ENCODE data around the gene IQCK.

IQCK gene

DNA sequence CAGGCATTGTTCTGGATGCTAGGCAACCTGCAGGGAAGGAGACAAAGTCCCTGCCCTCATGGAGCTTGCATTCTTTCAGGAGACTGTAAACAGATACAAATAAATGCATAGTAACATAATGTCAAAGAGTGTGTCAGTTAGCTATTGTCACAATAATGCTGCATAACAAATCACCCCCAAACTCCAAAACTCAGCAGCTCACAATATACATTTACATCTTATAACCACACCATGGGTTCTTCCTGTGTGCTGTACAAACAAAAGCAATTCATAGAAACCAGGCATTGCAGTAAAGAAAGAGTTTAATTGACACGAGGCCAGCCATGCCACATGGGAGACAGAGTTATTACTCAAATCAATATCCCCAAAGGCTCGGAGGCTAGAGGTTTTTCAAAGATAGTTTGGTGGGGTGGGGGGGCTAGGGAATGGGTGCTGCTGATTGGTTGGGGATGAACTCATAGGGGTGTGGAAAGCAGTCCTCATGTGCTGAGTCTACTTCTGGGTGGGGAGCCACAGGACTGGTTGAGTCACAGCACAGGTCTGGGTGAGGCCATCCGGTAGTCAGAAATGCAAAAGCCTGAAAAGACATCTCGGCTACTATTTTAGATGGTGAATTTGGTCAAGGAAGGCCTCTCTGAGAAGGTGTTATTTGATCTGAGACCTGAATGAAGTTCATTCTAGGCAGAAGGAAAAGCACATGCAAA, 87.5 kb downstream of the IQCK start:
- no peak for DNase-seq

DNA sequence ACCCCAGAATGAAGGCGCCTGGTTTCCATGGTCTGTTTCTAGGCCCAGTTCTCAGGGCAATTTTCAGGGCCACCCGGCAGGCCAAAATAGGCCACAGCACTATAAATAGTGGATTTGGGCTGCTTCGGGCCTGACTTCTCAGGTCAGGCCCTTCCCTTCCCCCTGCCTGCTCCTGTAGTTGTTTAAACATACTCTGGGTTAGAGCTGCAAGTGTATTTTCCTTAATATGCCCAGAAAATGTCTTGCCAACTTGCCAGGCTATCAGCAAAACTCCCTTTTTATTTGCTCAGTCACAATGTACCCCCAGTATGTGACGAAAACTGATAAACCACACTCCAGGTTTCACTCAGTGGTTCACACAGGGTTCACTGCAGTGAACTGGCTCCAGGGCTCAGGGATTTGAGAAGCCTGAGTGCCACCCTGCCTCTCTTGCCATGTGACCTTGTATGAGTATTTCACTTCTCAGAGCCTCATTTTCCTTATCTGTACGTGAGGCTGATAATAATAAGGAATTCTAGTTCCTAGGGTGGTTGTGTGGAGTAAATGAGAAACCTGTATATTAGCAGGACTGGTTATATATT, 90.1 kb downstream of the IQCK start:
- no peak for DNase-seq

DNA sequence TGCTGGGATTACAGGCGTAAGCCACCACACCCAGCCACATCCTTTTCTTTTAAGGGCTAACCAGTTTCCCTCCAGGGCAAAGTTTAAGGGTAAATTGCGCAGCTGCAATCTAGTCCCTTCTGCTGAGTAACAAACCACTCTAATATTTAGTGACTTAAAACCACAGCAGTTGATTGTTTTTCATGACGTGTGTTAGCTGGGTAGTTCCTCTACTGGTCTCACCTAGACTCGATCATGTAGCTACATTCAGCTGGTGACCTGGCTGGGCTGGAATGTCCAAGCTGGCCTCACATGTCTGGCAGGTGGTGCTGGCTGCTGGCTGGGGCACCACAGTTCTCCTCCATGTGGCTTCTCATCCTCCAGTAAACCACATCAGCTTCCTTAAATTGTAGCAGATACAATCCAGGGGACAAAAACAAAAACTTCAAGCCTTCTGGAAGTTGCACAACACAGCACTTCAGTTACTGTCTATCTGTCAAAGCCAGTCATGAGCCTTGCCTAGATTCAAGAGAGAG, 91.1 kb downstream of the IQCK start:
- no peak for DNase-seq

DNA sequence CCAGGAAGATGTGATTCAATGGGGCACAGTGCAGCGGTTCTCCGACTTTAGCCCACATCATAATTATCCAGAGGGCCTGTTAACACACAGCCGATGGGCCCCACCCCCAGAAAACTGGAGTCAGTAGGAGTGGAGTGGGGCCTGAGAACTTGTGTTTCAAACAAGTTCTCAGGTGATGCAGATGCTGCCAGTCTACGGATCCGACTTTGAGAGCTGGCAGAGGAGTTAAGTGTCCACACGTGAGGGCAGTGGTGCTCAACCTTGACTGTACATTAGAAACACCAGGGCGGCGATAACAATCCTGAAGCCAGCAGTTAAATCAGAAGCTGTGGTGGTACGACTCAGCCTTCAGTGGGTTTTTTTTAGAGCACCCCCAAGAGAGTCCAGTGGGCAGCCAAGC, 91.6 kb downstream of the IQCK start:
- DNase-seq = no peak

DNA sequence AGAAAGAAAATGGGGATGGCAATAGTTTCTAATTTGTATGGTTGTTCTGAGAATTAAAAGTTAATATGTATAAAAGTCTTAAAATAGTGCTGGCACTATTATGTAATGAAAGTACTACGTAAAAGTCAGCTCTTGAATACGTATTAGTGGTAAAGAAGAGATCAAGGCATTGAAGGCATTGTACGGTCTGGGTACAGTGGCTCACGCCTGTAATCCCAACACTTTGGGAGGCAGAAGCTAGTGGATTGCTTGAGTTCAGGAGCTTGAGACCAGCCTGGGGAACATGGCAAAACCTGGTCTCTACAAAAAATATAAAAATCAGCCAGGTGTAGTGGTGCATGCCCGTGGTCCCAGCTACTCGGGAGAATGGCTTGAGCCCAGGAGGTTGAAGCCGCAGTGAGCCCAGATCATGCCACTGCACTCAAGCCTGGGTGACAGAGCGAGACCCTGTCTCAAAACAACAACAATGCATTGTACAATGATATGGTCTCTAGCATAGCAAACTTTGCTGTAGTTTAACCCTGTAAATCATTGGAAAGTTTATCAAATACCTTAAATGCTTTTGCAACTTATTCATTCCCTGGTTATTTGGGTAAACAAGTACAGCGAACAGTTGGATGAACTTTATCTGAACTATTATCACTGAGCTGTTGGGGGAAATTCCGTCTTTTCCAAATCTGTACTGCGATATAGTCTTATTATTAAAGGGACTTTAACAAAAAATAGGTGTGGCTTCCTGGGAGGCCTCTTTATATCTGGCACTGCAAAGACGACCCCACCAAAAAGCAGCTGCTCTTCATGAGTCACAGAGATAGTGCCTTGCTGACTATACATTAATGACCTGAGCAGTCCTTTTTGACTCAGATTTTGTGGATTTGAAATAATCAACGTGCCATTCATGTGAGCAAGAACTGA, 93.0 kb downstream of the IQCK start:
- DNase-seq = no peak

DNA sequence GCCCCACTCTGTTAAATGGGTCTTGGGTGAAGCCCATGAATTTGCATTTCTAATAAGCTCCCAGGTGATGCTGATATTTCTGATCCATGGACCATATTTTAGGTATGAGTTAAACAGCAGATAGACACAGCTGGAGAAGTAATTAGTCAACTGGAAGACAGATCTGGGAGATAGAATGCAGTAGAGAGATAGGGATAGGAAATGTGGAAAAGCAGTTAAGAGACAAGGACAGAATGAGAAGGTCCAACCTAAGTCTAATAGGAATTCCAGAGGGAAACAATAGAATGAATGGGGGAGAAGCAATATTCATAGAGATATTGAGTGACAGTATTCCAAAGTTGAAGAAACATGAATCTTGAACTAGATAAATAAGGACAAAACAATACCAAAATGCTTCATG, 94.9 kb downstream of the IQCK start:
- DNase-seq = no peak

DNA sequence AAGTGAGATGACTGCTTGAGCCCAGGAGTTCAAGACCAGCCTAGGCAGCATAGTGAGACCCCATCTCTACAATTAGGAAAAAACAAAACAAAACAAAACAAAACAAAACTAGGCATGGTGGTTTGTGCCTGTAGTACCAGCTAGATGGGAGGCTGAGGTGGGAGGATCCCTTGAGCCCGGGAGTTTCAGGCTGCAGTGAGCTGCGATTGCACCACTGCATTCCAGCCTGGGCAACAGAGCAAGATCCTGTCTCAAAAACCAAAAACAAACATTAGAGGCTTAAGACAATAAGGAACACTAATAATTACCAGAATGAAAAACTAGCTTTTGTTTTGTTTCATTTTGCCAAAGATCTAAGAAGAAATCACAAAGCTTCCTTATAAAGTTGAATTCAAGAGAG, 97.3 kb downstream of the IQCK start:
- DNase-seq = no peak

DNA sequence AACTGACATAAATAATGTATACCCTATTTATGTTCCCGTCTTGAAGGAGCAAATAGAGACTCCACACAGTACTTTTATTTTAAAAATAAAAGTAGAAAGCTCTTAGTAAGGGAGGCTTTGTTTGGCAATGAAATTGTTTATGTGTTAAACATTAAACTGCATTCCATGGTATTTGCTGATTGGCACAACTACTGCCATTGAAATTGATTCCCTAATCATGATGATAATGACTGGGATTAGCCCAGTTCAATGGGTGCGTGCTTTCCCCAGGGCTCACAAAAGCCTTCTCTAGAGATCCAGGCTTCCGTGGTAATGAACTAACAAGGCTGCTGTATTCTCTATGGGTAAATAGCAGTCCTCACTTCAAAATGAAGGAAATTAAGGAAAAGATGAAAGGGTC, 99.1 kb downstream of the IQCK start:
- no peak for DNase-seq

DNA sequence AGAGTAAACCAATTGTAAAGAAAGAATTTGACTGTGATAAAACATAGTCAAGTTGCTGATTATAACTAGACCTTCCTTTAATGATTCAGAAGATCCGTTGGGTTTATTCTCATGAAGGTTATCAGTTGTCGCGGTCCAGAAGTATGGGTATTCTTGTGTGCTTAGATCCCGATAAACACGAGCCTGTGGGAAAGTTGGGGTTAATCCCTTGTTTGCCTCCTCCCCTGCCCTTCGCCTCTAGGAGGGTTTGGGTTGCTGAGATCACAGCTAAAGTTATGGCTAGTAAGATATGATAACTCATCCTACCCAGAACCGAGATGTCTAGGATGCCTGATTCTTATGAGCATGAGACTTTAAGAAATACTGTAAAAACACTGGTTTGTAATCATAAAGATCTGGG, 99.8 kb downstream of the IQCK start:
- DNase-seq = no peak

DNA sequence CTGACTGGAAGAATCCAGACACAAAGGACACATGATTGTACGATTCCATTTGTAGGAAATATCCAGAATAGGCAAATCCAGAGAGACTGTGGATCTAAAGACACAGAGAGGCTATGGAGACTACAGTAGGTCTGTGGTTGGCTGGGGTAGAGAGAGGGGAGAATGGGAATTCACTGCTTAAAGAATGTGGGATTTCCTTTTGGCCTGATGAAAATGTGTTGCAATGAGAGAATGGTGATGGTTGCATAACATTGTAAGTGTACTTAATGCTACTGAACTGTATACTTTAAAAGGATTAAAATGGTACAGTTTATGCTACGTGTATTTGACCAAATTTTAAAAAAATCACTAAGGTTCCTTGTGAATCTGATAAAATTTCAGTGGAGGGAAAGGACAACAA, 104.5 kb downstream of the IQCK start:
- DNase-seq = no peak

DNA sequence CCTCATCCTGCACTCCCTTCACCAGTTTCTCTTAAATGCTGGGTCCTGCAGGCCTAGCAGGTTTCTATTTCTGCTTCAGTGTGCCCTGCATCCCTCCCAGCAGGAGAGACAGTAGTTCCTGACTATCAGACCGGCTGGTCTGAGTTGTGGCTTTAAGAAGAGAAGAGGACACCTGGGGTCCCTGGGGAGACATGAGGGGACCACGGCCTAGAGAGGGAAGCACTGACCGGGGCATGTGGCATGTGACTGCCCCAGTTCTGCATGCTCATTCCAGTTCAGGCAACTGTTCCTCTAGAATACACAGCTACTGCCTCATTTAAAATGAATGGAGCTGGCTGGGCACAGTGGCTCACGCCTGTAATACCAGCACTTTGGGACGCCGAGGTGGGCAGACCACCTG, 105.3 kb downstream of the IQCK start:
- DNase-seq = no peak

DNA sequence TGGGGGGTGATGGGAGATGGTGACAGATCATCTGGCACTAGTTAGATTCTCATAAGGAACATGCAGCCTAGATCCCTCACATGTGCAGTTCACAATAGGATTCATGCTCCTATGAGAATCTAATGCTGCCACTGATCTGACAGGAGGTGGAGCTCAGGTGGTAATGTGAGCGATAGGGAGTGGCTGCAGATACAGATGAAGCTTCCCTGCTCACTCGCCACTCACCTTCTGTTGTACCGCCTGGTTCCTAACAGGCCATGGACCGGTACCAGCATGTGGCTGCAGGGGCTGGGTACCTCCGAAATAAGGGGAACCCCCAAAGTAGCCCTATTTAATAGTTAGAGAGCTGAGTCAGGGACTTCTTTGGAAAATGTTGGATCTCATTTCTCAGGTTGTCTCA, 106.1 kb downstream of the IQCK start:
- DNase-seq = no peak

DNA sequence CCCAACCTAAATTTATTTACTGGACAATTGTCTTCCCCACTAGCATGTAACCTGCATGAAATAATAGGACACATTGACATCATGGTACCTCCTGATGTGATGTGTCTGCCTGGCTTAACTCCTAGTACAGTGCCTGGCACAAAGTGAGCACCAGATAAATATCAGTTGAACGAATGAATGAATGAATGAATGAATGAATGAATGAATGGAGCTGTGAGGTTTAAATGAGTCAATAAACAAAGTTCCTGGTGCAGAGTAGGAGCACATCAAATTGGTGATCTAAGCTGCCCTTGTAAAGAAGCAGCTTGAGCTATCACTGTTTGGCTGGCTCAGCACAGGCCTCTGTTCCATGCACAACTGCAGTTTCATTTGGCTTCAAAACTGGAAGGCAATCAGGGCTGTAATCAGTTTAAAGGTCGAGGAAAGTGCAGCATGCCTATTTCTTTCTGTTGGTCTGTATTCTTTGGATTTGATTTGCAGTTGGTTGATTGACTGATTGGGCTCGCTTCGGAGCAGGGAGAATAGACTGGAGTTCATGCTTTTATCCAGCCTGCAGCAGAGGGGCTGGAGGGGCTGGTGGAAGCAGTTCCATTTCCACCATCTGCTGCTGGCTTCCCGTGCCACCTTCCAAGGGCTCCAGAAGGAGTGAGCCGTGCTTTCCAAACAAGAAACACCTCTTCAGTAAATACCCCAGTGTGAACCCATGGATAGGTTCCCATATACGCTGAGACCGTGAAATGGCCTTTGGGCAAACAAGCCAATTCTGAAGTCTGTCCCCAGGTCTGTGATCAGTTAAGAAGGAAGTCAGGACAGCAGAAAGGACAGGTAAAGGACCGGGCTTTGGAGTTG, 112.0 kb downstream of the IQCK start:
- DNase-seq = no peak

DNA sequence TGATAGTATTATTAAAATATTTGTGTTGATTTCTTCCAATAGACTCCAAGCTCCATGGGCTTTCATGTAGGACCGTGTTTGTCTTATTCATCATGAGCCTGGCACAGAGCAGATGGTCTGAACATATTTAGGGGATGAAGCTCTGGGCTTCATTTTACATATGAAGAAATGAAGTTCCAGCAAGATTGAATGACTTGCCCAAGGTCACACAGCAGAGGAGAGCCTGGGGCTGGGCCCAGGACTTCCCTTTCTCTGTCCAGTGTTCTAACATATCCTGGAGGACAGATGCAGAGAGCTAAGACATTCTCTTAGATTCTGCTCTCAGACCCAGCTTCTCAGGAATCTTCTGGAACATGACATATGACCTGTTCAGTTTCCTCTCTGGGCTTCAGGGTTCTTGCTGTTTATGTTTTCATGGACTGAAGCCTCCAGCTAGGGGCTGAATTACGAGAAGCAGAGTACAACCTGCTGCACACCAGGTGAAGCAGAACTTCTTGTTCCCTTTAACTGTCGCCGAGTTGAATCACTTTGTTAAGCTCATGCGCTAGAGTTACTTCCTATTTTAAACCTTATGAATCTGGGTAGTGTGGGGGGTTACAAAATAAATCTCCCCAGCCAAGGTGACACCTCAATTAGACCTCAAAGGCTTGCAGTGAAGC, 113.0 kb downstream of the IQCK start:
- DNase-seq = no peak

DNA sequence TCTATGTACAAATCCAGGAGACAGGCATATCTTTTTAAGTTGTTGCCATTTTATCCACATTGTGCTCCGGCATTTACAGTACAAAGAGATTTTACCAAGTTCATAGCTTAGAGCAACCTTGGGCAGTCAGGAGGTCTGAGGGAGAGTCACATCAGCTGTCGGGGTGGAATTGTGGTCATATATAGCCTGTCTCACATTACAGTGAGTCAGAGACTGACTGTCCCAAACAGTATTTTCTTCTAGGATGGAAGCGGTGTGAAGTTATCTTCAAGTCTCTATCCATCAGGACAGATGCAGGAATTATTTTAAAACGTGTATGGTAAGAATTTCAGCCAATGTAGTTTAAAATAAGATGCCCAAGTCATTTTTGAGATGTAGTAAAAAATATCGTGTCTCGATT, 113.6 kb downstream of the IQCK start:
- no peak for DNase-seq

DNA sequence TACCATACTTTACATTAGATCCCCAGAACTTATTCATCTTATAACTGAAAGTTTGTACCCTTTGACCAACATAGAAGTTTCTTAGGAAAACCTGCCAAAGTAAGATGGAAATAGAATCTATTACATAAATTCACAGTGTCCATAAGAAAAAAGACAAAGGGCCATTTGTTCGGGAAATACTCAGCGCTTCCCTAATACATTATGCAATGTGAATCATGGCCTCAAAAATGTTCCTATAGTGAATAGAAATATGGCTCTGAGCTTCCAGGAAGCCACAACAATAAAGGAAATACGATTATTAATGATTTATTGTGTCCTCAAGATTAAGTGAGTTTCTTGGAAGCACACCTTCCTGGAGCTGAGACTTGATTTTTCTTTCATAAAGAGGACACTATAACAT, 115.1 kb downstream of the IQCK start:
- DNase-seq = no peak

DNA sequence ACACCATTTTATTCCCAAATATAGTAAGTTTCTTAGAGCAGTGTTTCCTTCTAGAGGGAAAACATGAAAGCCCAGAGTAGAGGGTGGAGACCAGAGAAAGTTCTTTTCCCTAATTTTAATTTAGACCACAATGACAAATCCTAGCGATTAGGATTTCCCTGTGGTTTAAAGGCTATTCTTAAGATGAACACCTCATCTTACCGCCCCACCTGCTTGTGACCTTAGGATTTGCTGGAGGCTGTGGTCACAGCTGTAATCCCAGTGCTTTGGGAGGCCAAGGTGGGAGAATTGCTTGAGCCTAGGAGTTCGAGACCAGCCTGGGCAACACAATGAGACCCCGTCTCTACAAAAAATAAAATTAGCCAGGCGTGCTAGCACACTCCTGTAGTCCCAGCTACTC, 115.5 kb downstream of the IQCK start:
- DNase-seq = no peak

DNA sequence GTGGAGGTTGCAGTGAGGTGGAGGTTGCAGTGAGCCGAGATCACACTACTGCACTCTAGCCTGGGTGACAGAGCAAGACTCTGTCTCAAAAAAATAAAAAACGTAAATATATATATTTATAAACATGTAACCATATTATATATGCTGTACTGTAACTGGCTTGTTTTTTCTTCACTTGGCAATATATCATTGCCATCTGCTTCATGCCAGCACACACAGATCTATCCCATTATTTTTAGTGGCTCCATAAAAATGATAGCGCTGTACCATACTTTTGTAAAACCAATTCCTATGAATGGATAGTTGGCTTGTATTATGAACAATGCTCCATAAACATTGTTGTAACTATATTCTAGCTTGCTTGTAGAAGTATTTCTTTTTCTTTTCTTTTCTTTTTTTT, 117.1 kb downstream of the IQCK start:
- DNase-seq = no peak

DNA sequence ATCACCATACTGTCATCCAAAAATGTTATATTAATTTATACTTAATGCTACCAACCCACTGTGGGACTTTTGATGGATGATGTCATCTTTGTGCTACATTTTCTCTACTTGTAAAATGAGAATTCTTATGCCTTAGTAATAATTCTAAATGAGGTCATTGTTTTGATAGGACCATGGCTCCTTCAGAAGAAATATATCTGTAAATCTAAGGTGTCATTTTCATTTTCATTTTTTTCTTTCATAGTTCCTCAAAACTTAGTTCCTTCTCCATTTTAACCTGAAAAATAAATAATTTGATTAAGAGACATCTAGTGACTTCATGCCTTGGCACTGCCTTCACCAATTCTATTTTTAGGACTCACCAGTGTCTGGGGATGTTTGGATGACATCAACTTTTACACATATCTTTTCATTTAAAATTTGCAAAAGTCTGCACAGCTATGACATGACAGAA, 117.9 kb downstream of the IQCK start:
- DNase-seq = no peak

DNA sequence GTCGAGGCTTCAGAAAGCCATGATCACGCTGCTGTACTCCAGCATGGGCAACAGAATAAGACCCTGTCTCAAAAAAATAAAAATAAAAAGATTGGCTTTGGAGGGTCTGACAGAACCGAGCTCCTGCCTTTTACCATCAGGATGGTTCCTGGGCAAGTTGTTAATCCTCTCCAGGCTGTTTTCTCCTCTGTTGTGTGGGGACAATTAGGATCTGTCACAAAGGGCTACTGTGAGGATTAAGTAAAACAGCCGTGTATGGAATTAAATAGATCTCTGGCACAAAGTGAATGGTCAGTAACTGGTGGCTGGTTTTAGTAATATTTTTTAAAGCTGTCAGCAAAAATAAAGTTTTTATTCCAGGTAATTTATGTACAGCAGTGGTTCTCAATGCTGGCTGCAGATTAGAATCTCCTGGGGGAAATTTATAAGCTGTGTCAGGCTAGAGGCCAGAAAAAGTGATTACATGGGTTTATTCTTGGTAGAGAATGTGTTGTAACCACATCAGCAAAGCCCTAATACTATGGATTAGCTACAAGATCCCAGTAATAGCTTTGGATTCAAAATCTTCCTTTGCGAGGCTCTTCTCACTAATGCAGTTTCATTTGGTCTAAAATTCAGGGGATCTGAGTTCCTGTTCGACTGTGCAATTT, 119.4 kb downstream of the IQCK start:
- DNase-seq = no peak

DNA sequence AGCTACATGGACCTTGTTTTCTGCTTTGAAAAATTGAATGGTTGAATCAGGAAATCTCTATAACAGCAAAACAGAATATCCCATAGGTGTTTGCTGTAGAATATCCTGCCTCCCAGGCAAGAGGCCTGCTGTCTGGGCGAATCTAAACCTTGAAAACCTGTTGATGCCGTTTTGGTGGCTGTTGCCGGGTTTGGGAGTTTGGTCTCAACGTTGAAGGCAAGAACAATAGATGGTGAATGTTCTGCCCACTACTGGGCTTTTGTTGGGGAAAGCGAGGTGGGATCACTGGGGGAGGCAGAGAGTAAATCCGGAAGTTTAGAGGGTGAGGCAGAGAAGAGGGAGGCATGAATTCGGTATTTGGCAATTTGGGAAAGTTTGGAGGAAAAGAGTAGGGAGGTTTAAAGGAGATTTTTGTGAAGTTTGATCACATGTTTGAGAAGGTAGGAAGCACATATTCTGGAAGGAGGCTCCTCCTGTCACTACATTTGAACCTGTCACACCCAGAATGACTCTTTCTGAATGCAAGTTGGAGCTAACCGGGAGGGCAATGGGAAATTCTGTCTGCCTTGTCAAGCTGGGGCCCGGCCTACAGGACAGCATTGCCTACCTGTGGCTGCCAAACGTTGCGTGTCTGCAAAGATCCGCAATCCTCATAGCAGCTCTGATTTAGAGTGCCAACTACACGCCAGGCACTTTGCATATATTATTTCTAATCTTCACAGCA, 120.1 kb downstream of the IQCK start:
- no peak for DNase-seq

All from right forelimb (tissue), 1 donor.